Middle frontal gyrus (tissue), 1 donor: Measurements from ENCODE around the gene NAPB.
"Not testable (repeated sequence)": the region's sequence is repeated elsewhere in the genome, so short reads cannot be mapped to it uniquely, and the experiment has no call there.

Source experiments
- DNase-seq: peaks from one replicate; pipeline ENCODE4 v3.0.0-alpha.2; 2015; ENCODE audit warnings: low spot score; ENCODE audit errors: extremely low spot score

NAPB gene

GRCh38 chr20:23420943-23421931 is at the start of gene NAPB:
TSS of gene NAPB (minus strand) at chr20:23421488. CDS start at chr20:23421402, 86 bp downstream.
- peak; percentile 90 for DNase-seq

GRCh38 chr20:23466961-23467360 is 45.7 kb upstream of the NAPB start:
- not testable (repeated sequence) for DNase-seq

GRCh38 chr20:23461180-23461579 is 39.9 kb upstream of the NAPB start:
- no peak for DNase-seq

- DNase-seq, result no peak
Measured at GRCh38 chr20:23459461-23460150, 38.3 kb upstream of the NAPB start.

GRCh38 chr20:23456873-23457272 is 35.6 kb upstream of the NAPB start:
- DNase-seq, result no peak

- no peak for DNase-seq
Measured at GRCh38 chr20:23456409-23456808, 35.1 kb upstream of the NAPB start.

GRCh38 chr20:23455639-23456038 is 34.4 kb upstream of the NAPB start:
- DNase-seq, result no peak

- DNase-seq, result no peak
Measured at GRCh38 chr20:23454816-23455215, 33.5 kb upstream of the NAPB start.

GRCh38 chr20:23453549-23454543 is 32.6 kb upstream of the NAPB start:
- DNase-seq, result no peak

- DNase-seq, result no peak
Measured at GRCh38 chr20:23452776-23453175, 31.5 kb upstream of the NAPB start, which contains the start of gene CST11. TSS of gene CST11 (minus strand) at chr20:23452876. CDS start at chr20:23452811, 65 bp downstream.

- no peak for DNase-seq
Measured at GRCh38 chr20:23451956-23452487, 30.7 kb upstream of the NAPB start.

GRCh38 chr20:23450877-23451276 is 29.6 kb upstream of the NAPB start:
- no peak for DNase-seq

GRCh38 chr20:23449421-23449820 is 28.1 kb upstream of the NAPB start:
- DNase-seq, result no peak

GRCh38 chr20:23448167-23448566 is 26.9 kb upstream of the NAPB start:
- DNase-seq, result no peak

- DNase-seq, result peak; percentile 20
Measured at GRCh38 chr20:23446505-23446904, 25.2 kb upstream of the NAPB start.

GRCh38 chr20:23445596-23446217 is 24.4 kb upstream of the NAPB start:
- no peak for DNase-seq

- no peak for DNase-seq
Measured at GRCh38 chr20:23444859-23445258, 23.6 kb upstream of the NAPB start.

- no peak for DNase-seq
Measured at GRCh38 chr20:23442436-23442835, 21.1 kb upstream of the NAPB start.

- peak; percentile 78 for DNase-seq
Measured at GRCh38 chr20:23441850-23442313, 20.6 kb upstream of the NAPB start.

- no peak for DNase-seq
Measured at GRCh38 chr20:23440004-23440403, 18.7 kb upstream of the NAPB start.
